Dedifferentiated amniotic fluid mesenchymal stem cell (primary cell): ENCODE results near the gene ATP6V1C2.
"Not testable (repeated sequence)": the region's sequence is repeated elsewhere in the genome, so short reads cannot be mapped to it uniquely, and the experiment has no call there.

Experiments used
- DNase-seq: peaks from one replicate; pipeline ENCODE4 v3.0.0-alpha.2; 2016; ENCODE audit errors: extremely low spot score

ATP6V1C2 gene

GRCh38 chr2:10785260-10785659 lies 63.8 kb downstream of the ATP6V1C2 start:
- no peak for DNase-seq

GRCh38 chr2:10786240-10786982 lies 65.0 kb downstream of the ATP6V1C2 start:
- DNase-seq: no peak

DNA sequence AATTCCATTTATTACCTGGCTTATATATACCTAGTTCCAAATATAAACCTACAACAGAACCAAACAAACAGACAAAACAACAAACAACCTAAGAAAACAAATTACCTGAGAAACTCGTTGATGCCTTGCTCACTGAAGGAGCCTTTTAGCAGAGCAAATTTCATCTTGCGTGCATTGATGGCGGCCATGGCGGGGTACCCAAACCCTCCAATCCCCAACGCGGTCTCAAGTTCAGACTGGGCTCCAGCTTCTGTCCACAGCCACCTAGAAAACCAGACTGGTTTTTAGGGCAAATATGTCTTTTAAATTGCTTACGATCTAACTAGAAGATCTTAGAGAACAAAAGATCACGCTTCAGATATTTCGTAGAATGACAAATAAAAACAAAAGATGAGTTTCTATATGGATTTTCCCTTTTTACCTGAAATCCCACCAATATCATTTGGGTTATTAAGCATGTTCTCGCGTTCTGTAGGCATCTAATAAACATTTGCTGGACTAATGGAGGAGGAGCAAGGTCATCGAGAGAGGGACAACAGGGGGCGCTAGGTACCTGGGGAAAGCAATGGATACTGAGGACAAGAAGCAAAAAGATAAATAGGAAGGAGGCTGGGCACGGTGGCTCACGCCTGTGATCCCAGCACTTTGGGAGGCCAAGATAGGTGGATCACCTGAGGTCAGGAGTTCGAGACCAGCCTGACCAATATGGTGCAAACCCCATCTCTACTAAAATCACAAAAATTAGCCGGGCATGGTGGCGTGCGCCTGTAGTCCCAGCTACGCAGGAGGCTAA lies 65.9 kb downstream of the ATP6V1C2 start:
- DNase-seq: no peak

- DNase-seq: no peak
These were observed 67.4 kb downstream of the ATP6V1C2 start for GRCh38 chr2:10788855-10789254.

DNA sequence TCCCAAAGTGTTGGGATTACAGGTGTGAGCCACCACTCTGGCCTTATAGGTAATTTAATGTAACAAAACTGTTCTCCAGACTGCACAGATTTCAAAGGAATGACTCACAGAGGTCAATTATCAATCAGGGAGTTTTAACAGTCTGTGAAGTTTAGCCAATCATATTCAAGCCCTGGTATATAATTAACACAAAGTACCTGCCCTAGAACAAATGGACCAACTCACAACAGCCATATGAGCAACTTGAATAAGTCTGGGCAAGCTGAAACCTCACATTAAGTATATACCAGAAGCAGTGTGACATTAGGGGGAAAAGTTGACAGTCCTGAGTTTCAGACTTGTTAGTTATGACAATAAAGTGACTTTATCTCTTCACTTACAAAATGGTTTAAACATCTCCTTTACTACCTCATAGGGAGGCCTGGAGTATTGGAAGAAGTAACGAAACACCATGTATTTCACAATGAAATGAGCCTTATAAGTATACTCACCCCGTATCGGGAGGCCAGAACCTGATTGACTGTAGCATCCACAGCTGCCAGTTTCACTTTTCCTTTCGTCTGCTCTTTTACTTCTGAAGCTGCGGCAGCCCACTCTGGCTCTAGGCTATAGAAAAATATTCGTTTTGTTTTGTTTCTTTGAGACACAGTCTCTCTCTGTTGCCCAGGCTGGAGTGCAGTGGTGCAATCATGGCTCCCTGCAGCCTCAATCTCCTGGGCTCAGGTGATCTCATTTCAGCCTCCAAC lies 69.0 kb downstream of the ATP6V1C2 start:
- no peak for DNase-seq

- no peak for DNase-seq
These were observed 70.7 kb downstream of the ATP6V1C2 start for GRCh38 chr2:10792001-10792634.

GRCh38 chr2:10792660-10793400 lies 71.4 kb downstream of the ATP6V1C2 start:
- no peak for DNase-seq

DNA sequence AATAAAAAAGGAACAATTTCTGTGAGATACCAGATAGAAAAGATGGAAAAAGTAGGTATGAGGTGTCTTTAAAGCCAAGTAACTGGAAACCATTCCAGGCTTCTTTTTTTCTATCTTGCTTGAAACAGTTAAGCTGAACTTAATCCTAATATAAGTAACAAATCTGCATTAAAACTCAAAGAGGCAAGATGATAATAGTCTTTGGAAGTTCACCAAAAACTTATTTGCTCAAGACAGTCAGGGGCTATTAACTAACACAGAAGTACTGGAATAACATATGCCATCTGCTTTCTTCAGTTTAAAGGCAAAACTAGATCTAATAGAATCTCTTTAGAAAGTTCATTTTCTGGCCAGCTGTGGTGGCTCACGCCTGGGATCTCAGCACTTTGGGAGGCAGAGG lies 72.4 kb downstream of the ATP6V1C2 start:
- DNase-seq: no peak

DNA sequence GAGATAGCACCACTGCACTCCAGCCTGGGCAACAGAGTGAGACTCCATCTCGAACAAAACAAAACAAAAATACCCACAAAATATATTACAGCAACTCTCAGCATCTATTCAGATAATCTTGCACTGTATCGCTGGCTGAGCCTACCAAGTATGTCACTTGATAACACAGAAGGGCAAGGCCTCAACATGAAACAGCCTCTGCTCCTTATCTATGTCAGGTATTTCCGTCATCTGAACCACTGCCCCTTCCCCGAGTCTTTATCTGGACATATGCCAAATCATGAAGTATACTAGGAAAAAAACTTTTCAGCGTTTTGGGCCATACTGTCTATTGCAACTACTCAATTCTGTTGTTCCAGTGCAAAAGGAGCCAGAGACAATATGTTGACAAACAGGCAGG lies 73.4 kb downstream of the ATP6V1C2 start:
- no peak for DNase-seq

GRCh38 chr2:10795508-10796046 lies 74.1 kb downstream of the ATP6V1C2 start:
- no peak for DNase-seq

GRCh38 chr2:10796703-10797102 lies 75.3 kb downstream of the ATP6V1C2 start:
- no peak for DNase-seq

- DNase-seq: no peak
These were observed 77.4 kb downstream of the ATP6V1C2 start for GRCh38 chr2:10798783-10799182.

DNA sequence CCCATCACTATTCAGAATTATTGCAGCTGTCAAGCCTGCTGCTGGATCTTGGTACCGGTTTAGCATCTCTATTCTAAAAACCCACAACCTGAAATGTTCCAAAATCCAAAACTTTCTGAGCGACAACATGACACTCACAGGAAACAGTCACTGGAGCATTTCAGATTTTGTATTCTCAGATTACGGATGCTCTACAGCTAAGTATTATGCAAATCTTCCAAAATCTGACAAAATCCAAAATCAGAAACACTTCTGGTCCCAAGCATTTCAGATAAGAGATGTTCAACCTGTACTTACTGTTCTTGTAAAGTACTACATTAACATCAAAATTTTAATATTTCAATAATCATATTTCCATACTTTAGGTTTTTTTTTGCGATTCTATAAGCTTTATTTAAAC lies 78.7 kb downstream of the ATP6V1C2 start:
- DNase-seq: no peak

- DNase-seq: no peak
These were observed 81.2 kb downstream of the ATP6V1C2 start for GRCh38 chr2:10802657-10803056.

DNA sequence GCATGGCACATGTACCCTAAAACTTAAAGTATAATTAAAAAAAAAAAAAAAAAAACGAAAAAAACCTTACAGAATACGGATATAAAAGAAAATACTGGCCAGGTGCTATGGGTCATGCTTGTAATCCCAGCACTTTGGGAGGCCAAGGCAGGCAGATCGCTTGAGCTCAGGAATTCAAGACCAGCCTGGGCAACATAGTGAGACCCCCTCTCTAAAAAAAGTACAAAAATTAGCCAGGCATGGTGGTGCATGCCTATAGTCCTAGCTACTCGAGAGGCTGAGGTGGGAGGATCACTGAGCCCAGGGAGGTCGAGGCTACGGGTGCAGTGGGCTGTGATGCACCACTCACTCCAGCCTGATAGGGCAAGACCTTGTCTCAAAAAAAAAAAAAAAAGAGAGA lies 84.6 kb downstream of the ATP6V1C2 start:
- not testable (repeated sequence) for DNase-seq

DNA sequence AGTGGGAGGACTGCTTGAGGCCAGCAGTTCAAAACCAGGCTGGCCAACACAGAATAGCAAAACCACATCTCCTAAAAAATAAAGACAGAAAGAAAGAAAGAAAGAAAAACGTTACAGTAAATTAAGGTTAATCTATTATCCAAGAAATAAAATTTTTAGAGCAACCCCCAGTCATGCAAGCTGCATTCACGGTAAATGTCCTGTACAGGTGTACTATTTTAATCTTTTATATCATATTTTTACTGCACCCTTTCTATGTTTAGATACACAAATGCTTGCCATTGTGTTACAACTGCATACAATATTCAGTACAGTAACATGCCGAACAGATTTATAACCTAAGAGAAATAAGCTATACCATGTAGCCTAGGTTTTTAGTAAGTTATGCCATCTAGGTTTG lies 85.1 kb downstream of the ATP6V1C2 start:
- DNase-seq: no peak

DNA sequence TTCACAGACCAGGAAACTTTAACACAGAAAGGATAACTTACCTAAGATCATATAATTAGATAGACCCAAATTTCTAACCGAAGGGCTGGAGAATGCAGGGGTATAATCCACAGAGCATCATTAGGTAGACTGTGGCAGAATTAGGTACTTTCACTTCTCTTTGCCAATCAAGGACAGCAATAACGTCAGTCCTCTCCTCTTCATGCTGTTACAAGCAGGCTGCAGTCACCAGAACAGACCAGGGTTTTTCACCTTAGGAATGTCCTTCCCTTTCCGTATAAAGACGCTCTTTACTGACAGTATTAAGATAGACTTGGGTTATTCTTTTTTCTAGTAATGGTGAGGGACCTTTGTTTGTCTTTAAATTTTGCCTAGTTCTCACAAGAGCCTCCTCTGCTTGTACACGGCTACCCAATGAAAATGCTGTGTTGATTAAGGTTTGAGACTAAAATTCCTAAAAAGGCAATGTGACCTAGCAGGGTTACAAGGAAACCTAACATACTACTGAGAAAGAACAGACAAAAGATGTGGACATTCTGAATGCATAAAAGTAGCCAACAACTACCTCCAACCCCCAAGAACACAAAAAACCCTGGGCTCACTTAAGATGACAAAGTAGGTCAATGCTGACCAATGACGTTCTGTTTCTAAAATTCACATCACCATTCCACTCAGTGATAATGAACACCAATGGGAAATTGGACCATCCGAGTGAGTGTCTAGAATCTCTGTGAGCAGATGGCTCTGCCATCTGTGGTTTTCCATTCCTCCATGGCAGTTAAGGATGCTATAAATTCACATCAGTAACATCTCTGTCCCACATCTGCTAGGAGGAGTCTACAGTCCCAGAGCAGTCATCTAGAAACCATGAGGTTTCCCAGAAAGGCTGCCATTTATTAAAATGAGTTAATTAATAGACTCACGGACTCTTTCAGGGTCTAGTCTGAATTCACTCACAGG lies 89.1 kb downstream of the ATP6V1C2 start:
- no peak for DNase-seq

DNA sequence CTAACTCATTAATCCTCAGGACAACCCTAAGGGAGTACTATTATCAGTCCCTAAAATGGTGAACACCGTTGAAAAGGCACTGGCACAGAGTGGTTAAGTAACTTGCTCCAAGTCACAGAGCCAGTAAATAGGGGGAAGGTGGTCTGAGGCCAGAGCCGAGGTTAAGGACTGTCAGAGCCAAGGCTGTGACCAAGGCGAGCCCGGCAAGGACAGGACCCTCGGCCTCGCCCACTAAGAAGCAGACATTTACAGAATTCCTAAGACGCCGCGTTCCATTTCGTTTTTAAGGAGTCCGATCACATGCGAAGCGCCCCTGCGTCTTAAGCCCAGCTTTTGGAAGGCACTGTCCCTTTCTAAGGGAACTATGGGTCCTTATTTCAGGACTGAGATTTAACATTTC lies 90.1 kb downstream of the ATP6V1C2 start:
- DNase-seq: no peak

- DNase-seq: peak; percentile 96
These were observed 91.1 kb downstream of the ATP6V1C2 start, which contains the start of gene PDIA6 for GRCh38 chr2:10812362-10813162. TSS of gene PDIA6 (minus strand) at chr2:10812785. CDS start at chr2:10812696, 89 bp downstream.
